Fibroblast of gingiva (primary cell): ENCODE results near the gene COL20A1.

Source experiments
- DNase-seq: peaks from one replicate; pipeline ENCODE4 v3.0.0-alpha.2; 2011; ENCODE audit warnings: low read depth

Gene COL20A1

DNA sequence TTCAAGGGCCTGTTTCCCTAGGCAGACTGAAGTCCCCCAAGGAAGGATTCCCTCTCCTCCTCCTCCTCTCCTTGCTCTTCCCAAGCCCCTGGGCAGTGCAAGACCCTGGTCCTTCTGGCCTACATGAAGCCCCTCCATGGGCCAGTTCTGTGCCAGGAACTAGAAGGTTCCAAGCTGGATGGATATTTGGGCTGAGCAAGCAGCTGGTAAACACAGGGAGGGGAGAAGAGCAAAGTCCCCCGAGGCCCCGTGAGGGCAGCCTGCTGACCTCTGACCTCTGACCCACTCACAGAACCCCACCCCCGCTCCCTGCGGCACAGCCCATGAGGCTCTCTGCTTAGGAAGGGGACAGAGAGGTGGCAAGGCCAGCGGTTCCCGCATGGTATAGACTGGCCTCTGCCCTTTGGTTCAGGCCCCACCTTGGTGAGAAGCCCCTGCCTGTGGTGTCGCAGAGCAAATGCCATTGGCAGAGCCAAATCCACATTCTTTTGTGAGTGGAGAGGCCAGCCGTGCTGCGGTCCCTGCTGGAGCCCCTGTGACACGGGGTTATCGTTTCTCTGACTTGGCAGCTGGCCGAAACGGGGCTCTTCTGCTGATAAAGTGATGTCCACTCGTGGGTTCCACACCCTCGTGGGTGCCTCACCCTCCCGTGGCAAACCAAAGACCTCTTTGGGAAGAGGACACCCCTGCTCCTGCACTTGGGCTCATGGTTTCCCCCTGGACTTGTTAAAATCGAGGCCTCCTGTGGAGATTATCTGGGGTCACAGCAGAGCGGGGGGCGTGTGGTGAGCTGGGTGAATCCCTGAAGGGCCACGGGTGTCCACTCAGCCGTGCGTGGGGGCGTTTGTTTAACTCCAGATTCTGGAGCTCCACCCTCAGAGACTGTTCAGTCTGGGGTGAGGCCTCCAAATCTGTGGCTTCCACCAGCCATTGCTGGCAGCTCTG lies 70.3 kb downstream of the COL20A1 start:
- no peak for DNase-seq

DNA sequence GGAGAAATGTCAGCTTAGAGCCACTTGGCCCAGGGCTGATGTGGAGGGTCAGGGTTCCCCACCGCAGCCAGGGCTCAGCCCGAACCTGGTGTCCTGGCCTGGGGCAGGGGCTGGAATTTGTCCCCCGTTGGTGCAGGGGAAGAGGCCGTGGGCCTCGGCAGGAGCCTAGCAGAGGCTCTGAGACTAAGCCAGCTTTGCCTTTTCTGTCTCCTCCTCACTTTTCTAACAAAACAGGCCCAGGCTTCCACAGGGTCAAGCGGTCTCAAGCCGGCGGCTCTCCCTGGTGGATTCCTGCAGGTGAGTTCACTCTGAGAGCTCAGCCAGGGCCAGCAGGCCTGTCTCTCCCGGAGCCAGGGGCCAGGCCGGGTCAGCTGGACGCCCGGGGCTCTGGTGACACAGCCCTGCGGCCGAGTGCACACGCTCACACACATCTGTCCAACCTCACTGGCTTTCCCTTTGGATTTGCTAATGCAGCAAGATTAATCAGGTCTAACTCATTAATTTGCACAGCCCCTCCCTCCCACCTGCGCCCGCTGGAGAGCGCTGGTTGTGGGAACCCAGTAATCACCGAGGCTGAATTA lies 71.1 kb downstream of the COL20A1 start:
- no peak for DNase-seq

DNA sequence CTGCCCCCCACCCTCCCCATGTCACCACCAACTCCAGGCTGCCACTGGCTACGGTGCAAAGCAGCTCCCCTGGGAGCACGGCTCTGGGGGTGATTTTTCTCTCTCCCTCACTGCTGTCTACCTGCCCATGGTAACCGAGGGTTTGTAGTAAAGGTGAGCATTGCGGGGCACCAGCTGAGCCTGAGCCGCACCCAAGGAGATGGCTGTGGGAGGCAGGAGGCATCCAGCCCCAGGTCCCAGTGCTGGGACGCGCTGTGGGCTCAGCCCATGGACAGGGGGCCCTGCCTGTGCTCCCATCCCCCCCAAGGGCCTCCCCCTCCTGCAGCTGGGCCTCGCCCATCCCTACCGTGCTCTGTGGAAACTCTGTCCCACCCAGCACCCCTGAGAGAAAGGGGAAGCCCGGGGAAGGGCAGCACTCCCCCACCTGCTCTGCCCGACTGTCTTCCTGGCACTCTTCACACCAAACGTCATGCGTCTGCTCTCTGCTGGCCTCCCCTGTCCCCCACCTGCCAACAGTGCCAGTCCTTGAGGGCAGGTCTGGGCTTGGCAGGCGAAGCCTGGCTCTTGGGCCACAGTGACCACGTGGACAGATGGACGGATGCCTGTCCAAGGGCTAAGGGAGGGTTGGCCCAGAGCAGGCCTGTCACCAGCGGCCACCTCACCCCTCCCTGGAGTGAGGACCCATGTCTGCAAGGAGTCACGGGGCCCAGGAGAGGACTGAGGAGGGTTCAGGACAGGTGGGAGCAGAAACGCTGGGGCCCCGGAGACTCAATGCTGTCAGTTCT lies 72.0 kb downstream of the COL20A1 start:
- no peak for DNase-seq

DNA sequence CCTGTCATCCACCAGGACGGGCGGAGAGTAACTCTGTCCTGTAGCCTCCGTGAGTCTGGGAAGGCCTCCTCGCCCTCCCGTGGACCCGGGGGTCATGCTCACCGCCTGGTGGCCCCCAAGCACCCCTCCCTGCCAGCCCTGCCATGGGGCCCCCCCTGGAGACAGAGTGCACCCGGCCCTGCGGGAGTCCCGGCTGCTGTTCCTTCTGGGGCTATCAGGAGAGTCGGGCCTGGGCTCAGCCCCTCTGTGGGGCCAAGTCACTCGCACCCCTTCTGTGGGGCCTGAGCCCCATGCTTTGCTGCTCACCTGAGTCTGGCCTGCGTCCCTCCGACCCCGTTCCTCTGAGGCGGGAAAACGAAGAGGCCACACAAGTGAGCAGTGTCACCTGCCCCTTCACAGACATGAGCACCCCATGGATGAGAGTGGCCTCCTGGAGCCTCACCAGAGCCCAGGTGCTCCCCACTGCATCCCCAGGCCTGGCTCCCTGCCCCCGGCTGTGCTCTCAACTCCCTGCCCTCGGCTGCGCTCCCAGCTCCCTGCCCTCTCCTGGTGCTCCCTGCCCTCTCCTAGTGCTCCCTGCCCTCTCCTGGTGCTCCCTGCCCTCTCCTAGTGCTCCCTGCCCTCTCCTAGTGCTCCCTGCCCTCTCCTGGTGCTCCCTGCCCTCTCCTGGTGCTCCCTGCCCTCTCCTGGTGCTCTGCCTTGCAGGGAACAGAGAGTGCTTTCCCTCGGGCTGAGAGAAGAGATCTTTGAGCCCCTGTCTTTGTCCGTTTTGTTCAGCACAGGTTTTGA lies 72.8 kb downstream of the COL20A1 start:
- DNase-seq = no peak

DNA sequence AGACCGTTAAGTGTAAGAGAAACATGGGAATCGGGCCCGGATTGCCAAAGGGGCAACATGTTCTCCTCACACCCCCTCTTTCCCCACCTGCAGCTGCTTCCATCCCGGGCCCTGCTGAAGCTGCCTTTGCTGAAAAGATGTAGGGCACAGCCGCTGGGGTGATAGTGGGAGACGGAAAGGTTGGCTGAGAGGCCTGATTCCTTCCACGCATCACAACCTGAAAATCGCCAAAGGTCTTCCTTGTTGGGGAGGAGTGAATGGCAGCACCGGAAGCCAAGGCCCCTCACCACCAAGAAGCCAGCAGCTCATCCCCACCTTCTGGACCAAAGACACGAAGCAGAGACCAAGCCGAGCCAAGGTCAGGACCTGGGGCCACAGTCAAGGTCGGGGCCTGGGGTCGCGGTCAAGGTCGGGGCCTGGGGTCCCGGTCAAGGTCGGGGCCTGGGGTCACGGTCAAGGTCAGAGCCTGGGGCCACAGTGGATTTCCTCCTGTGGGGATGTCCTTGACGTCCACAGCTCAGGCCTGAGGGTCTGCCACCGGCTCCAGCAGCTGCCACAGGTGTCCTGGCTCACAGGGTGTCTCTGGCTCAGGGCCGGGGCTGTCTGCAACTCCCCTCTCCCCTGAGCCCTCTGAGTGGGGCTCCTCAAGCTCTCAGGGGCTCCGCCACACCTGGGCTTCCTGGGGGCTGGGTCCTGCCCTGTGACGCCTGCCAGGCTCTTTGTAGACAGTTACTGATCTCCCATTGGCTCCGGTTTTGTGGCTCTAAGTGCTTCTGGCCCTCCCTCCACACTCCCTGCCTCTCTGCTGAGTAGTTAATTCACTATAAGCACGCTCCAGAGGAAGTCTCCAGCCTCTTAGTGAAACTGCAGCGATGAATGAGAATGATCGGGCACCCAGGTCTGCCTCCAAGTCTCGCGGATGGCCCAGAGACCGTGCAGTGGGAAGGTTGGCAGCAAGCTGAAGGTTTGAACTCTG lies 73.7 kb downstream of the COL20A1 start:
- DNase-seq = no peak

DNA sequence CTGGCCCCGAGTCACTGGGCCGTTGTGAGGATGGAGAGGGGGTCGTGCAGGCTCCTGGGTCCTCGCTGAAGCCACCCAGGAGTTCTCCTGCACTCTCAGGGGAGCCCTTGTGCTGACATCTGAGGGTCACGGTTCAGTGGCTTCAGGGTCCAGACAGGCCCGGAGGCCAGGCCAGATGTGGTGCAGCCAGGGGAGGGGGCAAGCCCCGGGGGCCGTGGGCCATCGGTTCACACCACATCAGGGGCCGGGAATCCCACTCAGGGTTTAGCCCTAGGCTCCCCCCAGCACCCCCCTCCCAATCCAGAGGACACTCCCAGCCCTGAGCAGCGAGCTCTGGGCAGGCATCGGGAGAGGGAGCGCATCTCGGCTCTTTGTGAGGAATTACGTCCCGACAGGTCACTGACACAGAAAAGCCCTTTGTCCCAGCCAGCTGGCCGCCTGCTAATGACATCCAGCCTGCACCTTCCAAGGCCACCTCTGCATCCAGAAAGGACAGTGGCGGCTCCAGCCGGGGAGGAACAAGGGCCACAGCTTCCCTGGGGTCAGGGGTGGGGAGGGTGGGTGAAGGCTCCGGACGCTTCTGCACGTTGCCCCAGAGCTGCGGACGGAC lies 74.6 kb downstream of the COL20A1 start:
- no peak for DNase-seq

DNA sequence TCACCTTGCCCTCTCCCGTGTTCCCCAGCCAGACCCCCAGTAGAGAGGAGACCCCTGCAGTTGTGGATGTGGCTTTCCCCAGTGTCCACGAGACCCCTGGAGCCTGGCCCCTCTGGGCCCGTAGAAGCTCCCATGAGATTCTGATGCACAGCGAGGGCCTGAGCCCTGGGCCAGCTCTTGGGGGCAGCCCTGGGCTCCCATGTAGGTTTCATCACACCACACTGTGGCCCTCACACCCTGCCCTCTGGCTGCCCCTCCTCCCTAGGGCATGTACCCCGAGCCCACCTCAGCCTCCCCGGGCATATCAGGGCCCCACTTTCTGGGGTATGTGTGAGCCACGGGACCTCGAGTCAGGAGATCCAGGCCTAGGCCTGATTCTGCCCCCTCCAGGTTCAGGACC lies 75.2 kb downstream of the COL20A1 start:
- DNase-seq = no peak

DNA sequence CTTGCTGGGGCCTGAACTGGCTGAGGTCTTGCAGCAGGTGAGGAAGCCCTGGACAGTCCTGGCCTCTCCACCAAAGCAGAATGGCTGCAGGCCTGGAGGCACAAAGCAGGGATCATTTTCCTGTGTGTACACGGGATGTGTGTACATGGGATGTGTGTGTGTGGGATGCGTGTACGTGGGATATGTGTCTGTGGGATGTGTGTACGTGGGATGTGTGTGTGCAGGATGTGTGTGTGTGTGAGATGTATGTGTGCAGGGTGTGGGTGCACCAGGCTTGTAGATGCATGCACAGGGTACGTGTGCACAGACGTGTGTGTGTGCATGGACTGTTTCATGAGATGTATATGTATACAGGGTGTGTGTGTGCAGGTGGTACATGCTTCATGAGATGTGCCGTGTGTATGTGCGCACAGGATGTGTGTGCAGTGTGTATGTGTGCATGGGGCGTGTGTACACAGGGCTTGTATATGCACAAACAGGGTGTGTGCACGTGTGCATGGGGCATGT lies 76.1 kb downstream of the COL20A1 start:
- no peak for DNase-seq

DNA sequence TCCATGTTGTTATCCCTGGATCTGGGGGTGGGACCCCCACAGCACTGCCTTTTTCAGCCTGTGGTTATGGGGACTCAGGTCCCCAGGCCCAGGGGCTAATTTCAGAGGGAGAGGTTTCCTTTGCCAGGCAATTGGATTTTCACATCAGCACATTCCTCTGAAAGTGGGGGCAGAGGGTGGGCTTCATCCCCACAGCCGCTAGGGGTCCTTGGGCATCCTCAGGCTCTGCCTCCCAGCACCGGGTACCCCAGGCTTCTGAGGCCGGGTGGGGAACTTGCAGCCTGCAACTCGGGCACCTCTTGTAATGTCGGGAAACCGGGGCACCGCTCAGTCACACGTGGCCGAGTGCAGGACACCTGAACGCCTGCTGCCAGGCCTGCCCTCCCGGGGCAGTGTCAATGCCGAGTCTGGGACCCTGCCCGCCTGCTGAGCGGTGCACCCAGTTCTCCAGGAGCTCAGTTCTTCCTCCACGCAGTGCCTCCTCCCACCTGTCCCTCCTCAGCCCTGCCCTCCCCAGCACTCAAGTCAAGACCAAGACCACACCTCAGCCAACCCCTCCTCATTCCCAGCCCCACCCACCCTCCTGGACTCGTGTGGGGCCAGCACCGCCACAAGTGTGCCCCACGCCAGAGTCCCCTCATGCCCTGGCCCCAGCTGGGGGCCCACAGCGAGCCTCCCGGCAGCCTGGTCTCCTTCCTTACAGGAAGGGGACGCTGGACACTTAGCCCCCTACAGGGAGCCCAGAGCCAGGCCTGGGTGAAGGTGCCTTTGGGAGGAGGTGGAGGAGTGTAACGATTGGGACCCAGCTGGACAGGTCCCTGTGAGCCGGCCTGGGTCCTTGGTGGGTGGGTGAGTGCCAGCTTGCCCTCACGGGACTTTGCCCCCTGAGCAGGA lies 77.0 kb downstream of the COL20A1 start:
- DNase-seq = no peak

DNA sequence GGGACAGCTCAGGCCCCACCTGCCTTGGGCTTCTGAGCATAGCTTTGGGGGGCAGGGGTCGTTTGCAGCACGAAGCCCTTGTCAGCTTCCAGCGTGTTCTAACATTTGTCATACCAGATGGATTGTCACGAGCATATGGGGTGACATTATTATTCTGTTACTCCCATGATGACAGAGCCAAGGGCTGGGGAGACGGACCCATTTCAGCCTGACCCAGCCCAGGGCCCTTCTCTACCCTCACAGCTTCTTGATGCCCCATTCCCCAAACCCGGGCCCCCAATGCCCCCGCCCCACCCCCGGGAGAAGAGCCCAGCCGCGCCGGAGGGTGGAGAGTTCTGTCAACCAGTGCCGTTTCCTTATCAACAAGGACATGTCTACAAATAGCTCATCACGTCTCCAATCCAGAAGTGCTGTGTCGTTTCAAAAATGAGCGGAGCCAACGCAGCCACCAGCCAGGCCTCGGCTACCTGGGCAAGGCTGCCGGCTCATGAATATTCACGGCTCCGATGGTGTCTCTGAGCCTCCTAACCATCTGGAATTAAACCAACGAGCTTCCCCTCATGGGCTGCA lies 77.7 kb downstream of the COL20A1 start:
- DNase-seq = no peak

DNA sequence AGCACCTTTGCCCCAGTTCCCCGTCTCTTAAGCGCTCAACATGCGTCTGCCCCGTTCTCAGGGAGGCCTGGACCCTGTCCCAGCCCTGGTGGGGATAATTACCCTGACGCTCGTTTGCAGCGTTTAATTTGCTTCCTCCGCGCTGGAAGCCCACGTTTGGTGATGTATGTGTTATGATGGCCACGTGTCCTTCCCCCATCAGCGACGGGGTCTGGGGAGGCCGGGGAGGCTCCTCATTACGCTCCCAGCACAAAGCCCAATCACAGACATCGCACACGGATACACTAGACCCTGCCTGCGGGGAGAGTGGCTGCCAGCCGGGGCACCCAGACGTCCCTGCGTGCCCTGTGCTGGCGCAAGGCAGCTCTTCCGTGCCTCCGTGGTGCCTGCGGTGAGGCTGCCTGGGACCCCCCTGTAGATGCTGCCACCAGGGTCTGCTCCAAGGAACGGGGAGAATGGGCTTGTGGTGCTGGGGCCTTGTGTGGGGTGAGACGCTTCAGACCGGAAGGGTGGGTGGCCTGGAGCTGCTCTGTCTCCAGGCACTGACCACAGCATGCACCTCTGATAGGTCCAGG lies 78.4 kb downstream of the COL20A1 start:
- DNase-seq = no peak

DNA sequence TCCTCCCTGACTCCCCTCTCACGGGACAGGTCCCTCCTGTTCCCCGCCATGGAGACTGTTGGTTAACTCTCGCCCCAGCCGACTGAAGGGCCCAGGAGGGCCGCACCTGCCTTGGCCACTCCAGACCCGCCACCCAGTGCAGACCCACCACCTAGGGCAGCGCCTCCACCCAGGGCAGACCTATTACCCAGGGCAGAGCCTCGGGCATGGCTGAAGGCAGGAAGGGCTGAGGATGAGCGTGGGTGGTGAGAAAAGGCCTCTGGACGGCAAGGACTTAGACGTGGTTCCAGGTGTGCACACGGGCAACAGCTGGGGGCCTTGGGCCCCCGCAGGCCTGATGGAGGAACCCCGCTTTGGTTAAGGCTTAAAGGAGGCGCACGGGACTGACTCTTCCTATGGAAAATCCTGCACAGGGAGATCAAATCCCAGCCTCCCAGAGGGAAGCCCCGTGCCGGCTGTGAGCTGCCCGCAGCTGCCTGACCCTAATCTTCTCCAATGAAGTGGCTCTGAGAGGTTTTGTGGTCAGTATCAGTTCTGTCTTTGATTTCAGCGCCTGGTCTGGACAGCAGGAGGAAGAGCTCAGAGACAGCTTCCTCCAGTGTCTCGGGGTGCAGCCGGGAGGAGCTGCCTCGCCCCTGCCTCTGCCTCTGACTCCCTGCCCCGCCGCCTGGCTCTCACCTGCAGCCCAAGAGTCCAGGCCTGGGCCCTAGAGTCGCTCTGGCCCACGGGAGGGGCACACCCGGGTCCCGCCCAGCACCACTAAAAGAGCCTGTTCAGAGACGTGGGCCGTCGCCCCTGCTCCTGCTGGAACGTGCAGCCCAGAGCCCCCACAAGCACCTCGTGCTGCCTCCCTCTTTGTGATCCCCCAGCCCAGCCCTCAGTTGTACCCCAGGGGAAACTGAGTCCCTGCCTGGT lies 80.2 kb downstream of the COL20A1 start:
- no peak for DNase-seq

DNA sequence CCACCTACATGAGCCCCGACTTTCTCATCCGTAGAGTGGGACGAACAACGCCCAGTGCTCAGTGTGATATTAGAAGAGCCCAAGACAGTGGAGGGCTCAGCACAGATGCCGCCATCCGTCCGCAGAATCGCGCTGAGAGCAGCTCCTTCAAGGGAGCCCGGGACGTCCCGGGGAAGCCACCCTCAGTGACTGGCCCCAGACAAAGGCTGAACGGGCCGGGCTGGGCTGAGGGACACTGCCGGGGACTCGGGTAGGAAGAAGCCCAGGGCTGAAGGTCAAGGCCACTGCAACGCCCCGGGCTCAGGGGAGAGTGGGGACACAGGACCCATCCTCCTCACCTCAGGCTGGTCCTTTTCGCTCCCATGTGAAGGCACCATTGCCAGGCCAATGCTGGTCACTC lies 81.0 kb downstream of the COL20A1 start:
- DNase-seq = no peak

DNA sequence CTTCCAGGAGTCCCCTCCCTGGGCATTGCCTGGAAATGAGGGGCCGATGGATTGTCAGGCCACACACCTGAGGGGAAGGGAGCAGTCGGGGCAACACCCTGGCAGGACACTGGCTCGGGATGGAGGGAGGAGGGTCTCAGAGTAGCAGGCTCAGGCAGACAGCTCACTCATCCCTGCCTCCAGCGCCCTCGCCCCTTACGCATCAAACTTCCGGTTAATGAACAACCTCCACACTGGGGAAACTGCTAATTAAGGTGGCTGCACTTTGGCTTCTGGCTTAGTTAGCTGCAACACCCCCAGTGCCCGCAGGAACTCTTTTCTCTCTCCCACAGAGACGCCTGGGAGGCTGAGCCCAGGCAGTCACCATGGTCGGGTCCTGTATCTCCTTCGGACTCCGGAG lies 81.5 kb downstream of the COL20A1 start:
- no peak for DNase-seq

DNA sequence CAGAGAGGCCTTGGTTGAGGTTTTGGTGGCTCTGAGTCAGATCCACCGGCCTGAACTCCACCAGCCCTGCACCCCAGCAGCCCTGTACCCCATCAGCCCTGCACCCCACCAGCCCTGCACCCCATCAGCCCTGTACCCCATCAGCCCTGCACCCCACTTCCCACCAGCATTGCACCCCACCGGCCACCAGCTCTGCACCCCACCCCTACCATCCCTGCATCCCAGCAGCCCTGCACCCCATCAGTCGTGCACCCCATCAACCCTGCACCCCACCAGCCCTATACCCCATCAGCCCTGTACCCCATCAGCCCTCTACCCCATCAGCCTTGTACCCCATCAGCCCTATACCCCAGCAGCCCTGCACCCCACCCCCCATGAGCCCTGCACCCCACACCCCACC lies 82.5 kb downstream of the COL20A1 start:
- DNase-seq = no peak

DNA sequence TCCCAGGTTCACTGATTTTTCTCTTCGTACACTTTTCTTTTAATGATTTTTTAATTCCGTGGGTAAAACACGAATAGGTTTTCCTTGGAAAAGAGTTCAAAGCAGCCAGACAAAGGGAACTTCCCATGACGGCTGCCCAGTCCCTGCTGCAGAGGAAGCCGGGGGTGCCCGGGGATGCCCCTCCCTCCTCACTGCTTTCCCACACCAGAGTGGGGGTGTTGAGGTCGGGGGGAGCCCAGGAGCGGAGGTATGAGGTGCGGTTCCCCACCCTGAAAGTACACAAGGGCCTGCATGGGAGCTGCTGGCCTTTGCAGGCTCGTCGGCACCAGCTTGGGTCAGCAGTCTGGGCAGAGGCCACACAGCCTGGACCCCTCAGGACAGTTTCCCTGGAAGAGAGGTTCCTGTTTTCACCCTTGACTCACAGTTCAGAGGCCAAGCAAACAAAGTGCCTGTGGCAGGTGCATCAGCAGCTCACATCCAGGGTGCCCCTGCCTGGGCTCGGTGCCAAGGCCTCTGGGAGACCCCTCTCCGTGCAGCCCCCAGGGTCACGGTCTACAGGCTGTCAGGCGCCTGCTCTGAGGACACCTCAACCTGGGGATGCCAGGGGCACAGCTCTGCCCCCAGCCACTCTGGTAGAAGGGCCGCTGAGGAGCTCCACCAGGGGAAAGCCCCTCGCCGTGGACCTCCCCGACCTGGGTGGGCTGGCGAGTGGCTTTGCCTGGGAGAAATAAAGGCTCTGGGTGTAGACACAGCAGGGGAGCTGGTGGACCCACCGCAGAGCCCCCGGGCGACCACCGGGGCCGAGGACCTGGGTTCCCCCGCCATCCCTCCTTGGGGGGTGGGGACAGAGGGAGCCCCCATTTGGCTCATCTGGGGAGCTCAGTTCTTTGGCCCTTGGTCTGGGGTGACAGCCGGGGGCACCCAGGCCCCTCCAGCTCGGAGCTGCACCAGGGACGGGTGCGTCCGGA lies 83.6 kb downstream of the COL20A1 start:
- DNase-seq = no peak
